GM10266 (cell line): ENCODE data around the gene KLRF2.
"Not testable (repeated sequence)": the region's sequence is repeated elsewhere in the genome, so short reads cannot be mapped to it uniquely, and the experiment has no call there.

ENCODE experiments used
- DNase-seq: peaks from one replicate; pipeline ENCODE4 v3.0.0; 2012; ENCODE audit errors: extremely low spot score
- CTCF ChIP-seq: IDR thresholded peaks from 2 replicates; pipeline ENCODE4 v1.5.1; 2012; ENCODE audit warnings: mild to moderate bottlenecking, low read depth; ENCODE audit not compliant: control insufficient read depth, insufficient read depth; ENCODE audit errors: missing control alignments

KLRF2 gene

GRCh38 chr12:9869307-9870161 is 11.8 kb upstream of the KLRF2 start, which contains the start of gene CLEC2B:
Gene CLEC2B, minus strand, starts transcription at chr12:9869354.
- no peak for TF ChIP-seq CTCF
- DNase-seq = peak; percentile 31

GRCh38 chr12:9870286-9870866 is 10.9 kb upstream of the KLRF2 start:
- DNase-seq = no peak
- TF ChIP-seq CTCF = no peak

- no peak for DNase-seq
- no peak for TF ChIP-seq CTCF
Measured at GRCh38 chr12:9872162-9872561, 9.1 kb upstream of the KLRF2 start.

GRCh38 chr12:9872742-9873141 is 8.5 kb upstream of the KLRF2 start:
- no peak for TF ChIP-seq CTCF
- DNase-seq = no peak

GRCh38 chr12:9876120-9876519 is 5.2 kb upstream of the KLRF2 start:
- DNase-seq = not testable (repeated sequence)

GRCh38 chr12:9880532-9881078 is 684 bp upstream of the KLRF2 start:
- no peak for DNase-seq
- no peak for TF ChIP-seq CTCF

- no peak for TF ChIP-seq CTCF
- DNase-seq = no peak
Measured at GRCh38 chr12:9881988-9882387, 699 bp downstream of the KLRF2 start.
